Measurements from ENCODE around the gene ALDH8A1. TPM values are rescaled to one million over a fixed set of nuclear protein-coding genes. Genes with fewer than 3 reads are reported as not detected.

The ALDH8A1 gene
- total RNA-seq, 2 donors from 2014 or later: 0.53 to 0.64 TPM

DNA sequence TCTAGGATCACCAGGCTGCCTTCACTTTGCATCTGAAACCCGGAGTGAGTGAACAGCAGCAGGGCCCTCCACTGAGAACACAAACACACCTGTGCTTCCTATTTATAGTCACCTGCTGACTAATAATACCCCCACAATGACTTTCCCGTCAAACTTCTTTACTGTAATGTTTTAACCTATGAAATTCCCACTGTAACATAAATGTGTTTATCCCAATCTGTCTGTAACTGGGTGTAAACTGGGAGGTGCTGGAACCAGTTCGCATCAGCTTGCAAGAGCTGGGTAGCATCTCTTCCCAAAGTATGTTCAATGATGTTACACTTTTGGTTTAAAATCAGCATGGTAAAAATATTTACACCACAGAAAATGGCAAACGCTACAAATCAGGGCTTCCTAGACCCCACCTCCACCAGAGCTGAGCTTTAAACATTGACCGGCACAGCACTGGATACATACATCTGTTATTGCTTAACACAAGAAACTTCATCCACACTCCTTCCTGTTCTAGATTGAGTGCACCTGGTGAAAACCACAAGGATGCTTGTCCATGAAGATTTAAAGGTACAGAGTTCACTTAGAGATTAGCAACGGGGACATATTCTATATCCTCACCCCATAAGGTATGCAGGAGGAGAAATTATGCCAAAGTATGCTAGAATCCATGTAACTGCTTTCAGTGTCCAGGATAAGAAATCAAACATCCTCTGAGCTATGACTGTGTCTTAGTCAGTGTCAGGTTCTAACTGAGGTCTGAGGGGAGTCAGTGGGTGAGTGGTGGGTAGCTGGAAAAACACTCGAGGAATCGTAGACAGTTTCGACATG lies 79.0 kb downstream of the ALDH8A1 start:
- Histone ChIP-seq H3K27me3 (no peaks in the 10 kb centered on the region), H3K36me3 (no peaks in the 10 kb centered on the region), H3K4me3 (no peak overlapping the region), H3K27ac (no peak overlapping the region), H3K9ac (ENCODE audit: low read depth in 2 of 2, low read length in 2 of 2) (no peak overlapping the region), H3K4me1 (no peaks in the 10 kb centered on the region), H3K9me3 (no peaks in the 10 kb centered on the region)
- DNase-seq: no peak
- intact Hi-C loops (cut with DNase I): no loop called here
- TF ChIP-seq CTCF (IDR thresholded peaks at IDR 0.05): no peak

- no peak for DNase-seq
- intact Hi-C loops (cut with DNase I): no loop called here
- H3K27me3 ChIP-seq: no peaks in the 10 kb centered on the region
- H3K36me3 ChIP-seq: no peaks in the 10 kb centered on the region
- H3K27ac ChIP-seq: no peak overlapping the region
- no peak for TF ChIP-seq CTCF (IDR thresholded peaks at IDR 0.05)
- H3K4me1 ChIP-seq: no peaks in the 10 kb centered on the region
- H3K9me3 ChIP-seq: no peaks in the 10 kb centered on the region
- no peak overlapping the region for H3K4me3 ChIP-seq
- H3K9ac ChIP-seq (ENCODE audit: low read depth in 2 of 2, low read length in 2 of 2): no peak overlapping the region
Observed at GRCh38 chr6:134868812-134869211, 81.1 kb downstream of the ALDH8A1 start.

Small RNA genes lying within 50 kb of the gene (microRNA-seq; reads per million reads assigned to microRNA genes)
- gene MIR3662: not detected

Other genes with a start within 250 kb of the ALDH8A1 start
- gene HBS1L, start 104.7 kb upstream of the ALDH8A1 start, total RNA-seq: 10 to 100 TPM; 58.1 to 59.7 TPM
- 10 to 100 TPM; 67.2 to 78.0 TPM for gene MYB, start 231.2 kb upstream of the ALDH8A1 start, total RNA-seq

Data from colonic mucosa (tissue), 4 donors.